ENCODE results near the gene FHIT. TPM values are rescaled to one million over a fixed set of nuclear protein-coding genes. Genes with fewer than 3 reads are reported as not detected.

The FHIT gene
- total and polyA plus RNA-seq, 2 of the 4 experiments (the other 2 are of a cell fraction): 0.07 TPM; not detected in 1

- POLR2A ChIA-PET (ENCODE audit: unreplicated experiment): interaction anchor here (0.6 kb wide), 1 partner anchor 40 kb away, joined by 10 read pairs; no protein-coding TSS in a partner anchor
- dilution Hi-C loops (cut with HindIII; ENCODE audit: low sequenced_read_pairs, unreplicated experiment): no loop called here
These were observed 1012.7 kb downstream of the FHIT start for GRCh38 chr3:60238550-60238949.

More at GRCh38 chr3:60238550-60238949, 1012.7 kb downstream of the FHIT start:
- no peak overlapping the region for H3K4ac ChIP-seq (ENCODE audit: low read depth, low read length)
- BruUV-seq (replicated peaks): no TSS peak
- no peaks in the 10 kb centered on the region for H3K27me3 ChIP-seq (ENCODE audit: control insufficient read depth, insufficient read depth, low read length)
- no peak overlapping the region for H2AK5ac ChIP-seq (ENCODE audit: low read depth, low read length)
- no peaks in the 10 kb centered on the region for H3K9me1 ChIP-seq (ENCODE audit: insufficient read depth, low read length)
- DNase-seq (no peak), ATAC-seq (ENCODE audit: low read depth) (no peak)
- H3K9ac ChIP-seq (ENCODE audit: low read depth, low read length): no peak overlapping the region
- no peaks in the 10 kb centered on the region for H4K20me1 ChIP-seq (ENCODE audit: insufficient read depth, low read length)
- H2BK5ac ChIP-seq (ENCODE audit: low read depth, low read length, poor library complexity, severe bottlenecking): no peak overlapping the region
- H4K8ac ChIP-seq (ENCODE audit: low read depth in 2 of 2, low read length in 2 of 2): no peak overlapping the region
- H3K18ac ChIP-seq (ENCODE audit: low read depth, low read length): no peak overlapping the region
- H3K4me2 ChIP-seq (ENCODE audit: low read depth, low read length): no peak overlapping the region
- H3K4me3 ChIP-seq (ENCODE audit: insufficient read depth, low read depth, low read length): no peak overlapping the region
- no peak overlapping the region for H3K14ac ChIP-seq (replicated peaks; ENCODE audit: low read depth, low read length)
- no CpG with 5 or more reads among the region's 2 CpGs for WGBS, 2 experiments (ENCODE audit: extremely low coverage in 2 of 2, insufficient read length in 1 of 2)
- H2BK15ac ChIP-seq (ENCODE audit: low read depth, low read length): no peak overlapping the region
- no peak overlapping the region for H4K91ac ChIP-seq (ENCODE audit: insufficient read depth, low read depth, low read length)
- TF ChIP-seq CHD1 (IDR thresholded peaks at IDR 0.05; ENCODE audit: low read depth, low read length) (no peak), SMC3 (IDR thresholded peaks at IDR 0.05; ENCODE audit: low read depth, low read length) (no peak), FOS (IDR thresholded peaks at IDR 0.05; ENCODE audit: low read depth, low read length) (no peak), ELK1 (IDR thresholded peaks at IDR 0.05; ENCODE audit: borderline replicate concordance, low read depth, low read length) (no peak), CEBPB (IDR thresholded peaks at IDR 0.05; ENCODE audit: low read depth, low read length) (no peak), RAD21 (IDR thresholded peaks at IDR 0.05; ENCODE audit: low read length) (no peak), BHLHE40 (IDR thresholded peaks at IDR 0.05; ENCODE audit: low read depth, low read length) (no peak), RFX5 (IDR thresholded peaks at IDR 0.05; ENCODE audit: low read depth, low read length) (no peak), NFE2L2 (IDR thresholded peaks at IDR 0.05; ENCODE audit: low read depth, low read length) (no peak), MXI1 (IDR thresholded peaks at IDR 0.05; ENCODE audit: borderline replicate concordance, low read depth, low read length) (no peak), MAZ (IDR thresholded peaks at IDR 0.05; ENCODE audit: borderline replicate concordance, low read depth, low read length) (no peak), MAFK (IDR thresholded peaks at IDR 0.05; ENCODE audit: low read depth, low read length) (no peak), RCOR1 (IDR thresholded peaks at IDR 0.05; ENCODE audit: insufficient replicate concordance, low read length) (no peak)
- no peak overlapping the region for H3K23ac ChIP-seq (ENCODE audit: low read depth, low read length)
- no peaks in the 10 kb centered on the region for H3K9me3 ChIP-seq (ENCODE audit: control insufficient read depth, insufficient read depth, low read length)
- intact Hi-C loops (cut with micrococcal nuclease): no loop called here
- no peaks in the 10 kb centered on the region for H3K4me1 ChIP-seq (ENCODE audit: control insufficient read depth, insufficient read depth, low read length)
- no peaks in the 10 kb centered on the region for H3K36me3 ChIP-seq (ENCODE audit: control insufficient read depth, insufficient read depth, low read length)
- no peak overlapping the region for H2AK9ac ChIP-seq (replicated peaks; ENCODE audit: low read depth, low read length, poor library complexity)
- in situ Hi-C loops (cut with MboI; ENCODE audit: low sequenced_read_pairs): no loop called here
- H2BK20ac ChIP-seq (ENCODE audit: low read depth, low read length): no peak overlapping the region
- CTCF ChIA-PET: no interaction called here
- no peak overlapping the region for H2BK120ac ChIP-seq (ENCODE audit: low read depth, low read length)
- no peak overlapping the region for H3K27ac ChIP-seq (ENCODE audit: insufficient read depth, low read length)
- H2AFZ ChIP-seq (replicated peaks; ENCODE audit: low read length, poor library complexity): no peak overlapping the region
- H3K56ac ChIP-seq (ENCODE audit: extremely low read depth, insufficient read depth, low read length): no peak overlapping the region
- no peak overlapping the region for H4K5ac ChIP-seq (ENCODE audit: low read depth, low read length)
- no peaks in the 10 kb centered on the region for H3K79me1 ChIP-seq (ENCODE audit: low read depth in 1 of 2, low read length in 2 of 2)
